NCI-H1436 (cell line): ENCODE measurements around the gene COL6A2.

Source experiments
- DNase-seq: peaks from one replicate; lab custom pipeline; 2025; lab: John Stamatoyannopoulos, UW

COL6A2 gene

DNA sequence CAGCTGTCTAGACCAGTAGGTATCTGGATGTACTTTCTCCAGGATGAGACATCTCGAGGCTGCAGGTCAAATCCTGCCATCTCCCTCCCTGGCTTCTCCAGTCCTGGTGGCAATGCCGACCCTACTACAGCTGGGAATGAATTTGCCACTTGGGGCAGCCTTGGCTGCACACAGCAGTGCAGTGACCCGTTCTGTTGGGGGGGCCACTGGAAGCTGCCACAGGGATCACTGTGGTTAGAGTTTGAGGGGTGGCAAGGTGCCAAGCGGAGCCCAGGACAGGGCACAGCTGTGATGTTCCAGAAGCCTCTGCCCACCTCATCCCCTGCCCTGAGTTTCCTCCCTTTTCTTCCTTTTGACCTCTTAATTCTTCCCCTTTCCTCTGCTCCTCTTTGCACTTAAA, 17.1 kb downstream of the COL6A2 start:
- no peak for DNase-seq

DNA sequence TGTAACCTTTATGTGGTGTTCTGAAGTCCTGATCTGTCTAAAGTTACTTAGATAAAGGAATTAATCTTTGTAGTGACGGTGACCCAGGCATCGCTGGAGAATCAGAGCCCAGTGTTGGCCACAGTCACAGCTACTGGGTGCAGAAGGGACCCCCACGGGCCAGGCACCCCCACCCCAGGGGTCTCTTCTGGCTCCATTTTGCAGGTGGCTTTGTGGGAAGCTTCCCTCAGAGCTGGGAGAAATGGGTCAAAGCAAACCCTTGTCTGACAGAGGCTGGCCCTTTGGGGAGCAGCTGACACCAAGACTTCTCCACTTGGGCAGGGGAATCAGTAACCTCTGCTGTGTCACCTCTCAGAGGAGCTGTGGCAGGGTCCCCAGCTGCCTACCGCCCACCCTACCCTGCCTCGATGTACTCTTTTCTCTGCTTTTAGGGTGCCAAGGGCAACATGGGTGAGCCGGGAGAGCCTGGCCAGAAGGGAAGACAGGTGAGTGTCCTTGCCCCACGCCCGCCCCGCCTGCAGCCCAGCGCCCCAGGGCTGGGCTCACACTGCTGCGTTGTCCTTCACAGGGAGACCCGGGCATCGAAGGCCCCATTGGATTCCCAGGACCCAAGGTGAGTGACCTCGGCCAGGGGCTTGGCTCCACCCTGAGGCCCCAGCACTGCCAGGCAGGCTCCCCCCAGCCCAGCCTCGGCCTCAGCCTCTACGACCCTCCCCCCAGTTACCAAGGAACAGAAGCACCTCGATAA, 17.7 kb downstream of the COL6A2 start:
- no peak for DNase-seq

DNA sequence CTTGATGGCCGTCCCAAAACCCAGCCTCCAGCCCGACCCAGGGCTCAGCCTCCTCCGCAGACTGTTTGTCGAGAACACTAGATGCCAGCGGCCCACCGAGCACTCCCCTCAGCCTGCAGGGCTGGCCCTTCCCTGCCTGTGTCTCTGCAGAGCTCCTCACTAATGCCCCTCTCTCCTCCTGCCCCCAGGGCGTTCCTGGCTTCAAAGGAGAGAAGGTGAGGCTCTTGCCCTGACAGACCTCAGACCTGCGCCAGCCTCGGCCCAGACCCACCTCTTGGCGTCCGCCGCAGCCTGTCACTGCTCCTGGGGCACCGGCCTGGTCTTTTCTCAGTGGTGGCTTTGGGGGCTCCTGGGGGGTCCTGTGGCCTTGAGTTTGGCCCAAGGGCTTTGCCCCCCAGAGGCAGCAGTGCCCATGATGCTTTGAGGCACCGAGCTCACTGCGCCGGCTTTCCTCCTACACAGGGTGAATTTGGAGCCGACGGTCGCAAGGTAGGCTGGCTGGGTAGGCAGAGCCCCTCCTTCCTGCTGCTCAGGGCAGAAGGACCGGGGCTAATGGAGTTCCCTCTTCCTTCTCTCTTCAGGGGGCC, 18.4 kb downstream of the COL6A2 start:
- DNase-seq: no peak

DNA sequence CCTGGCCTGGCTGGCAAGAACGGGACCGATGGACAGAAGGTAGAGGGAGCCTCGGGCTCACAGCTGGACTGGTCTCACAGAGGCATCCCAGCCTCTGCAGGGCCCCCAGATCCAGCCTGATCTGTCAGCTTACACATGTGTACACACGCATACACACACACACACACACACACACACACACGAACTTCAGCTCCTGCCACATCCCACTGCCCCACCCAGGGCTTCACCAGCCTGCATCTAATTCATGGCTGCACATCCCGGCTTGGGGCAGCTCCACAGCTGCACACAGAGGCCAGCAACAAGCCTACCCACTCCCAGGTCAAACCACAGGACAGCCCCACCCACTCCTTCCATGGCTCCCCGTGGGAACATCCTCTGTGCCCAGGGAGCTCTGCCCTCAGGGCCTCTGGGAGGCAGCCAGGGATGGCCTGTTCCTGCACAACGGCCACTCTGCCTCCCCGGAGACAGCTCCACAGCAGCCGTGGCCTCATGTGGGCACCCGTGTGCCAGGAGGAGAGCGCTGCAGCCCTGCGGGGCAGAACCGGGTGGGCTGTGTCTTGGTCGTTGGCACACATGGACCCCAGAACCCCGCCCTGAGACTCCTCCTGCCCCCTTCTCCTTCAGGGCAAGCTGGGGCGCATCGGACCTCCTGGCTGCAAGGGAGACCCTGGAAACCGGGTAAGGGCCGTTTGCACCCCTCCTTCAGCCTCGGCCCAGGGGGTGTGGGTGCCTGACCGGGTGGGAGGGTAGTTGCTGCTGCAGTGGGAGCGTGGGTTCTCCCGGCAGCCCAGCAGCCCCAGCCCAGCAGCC, 19.1 kb downstream of the COL6A2 start:
- DNase-seq: no peak

DNA sequence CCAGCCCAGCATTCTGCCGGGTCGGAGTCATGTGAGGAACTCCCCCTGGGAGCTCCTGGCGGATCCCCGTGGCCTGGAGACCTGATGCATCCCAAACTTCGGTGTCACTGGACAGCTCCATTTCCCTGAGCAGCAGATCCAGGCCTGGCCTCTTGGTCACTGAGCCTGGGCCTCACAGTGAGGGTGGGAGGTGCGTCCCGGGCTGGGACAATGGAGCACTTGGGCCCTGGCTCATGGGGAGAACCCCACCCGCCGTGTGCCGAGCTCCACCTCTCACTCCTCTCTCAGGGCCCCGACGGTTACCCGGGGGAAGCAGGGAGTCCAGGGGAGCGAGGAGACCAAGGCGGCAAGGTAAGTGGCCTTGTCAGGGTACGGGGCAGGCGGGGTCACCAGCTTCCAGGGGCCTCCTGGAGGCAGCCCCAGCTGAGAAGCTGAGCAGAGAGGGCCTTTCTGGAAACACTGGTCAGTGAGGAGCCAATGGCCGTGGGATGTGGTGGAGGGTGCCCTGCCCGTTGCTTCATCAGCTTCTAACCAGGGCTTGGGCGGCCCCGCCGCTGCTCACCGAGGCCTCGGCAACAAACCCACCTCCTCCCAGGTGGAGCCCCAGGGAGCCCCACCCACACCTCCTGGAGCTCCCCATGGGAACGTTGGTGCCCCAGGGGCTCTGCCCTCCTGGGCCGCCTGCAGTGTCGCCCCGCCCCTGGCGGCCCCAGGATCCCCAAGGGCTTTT, 19.8 kb downstream of the COL6A2 start:
- DNase-seq: no peak

DNA sequence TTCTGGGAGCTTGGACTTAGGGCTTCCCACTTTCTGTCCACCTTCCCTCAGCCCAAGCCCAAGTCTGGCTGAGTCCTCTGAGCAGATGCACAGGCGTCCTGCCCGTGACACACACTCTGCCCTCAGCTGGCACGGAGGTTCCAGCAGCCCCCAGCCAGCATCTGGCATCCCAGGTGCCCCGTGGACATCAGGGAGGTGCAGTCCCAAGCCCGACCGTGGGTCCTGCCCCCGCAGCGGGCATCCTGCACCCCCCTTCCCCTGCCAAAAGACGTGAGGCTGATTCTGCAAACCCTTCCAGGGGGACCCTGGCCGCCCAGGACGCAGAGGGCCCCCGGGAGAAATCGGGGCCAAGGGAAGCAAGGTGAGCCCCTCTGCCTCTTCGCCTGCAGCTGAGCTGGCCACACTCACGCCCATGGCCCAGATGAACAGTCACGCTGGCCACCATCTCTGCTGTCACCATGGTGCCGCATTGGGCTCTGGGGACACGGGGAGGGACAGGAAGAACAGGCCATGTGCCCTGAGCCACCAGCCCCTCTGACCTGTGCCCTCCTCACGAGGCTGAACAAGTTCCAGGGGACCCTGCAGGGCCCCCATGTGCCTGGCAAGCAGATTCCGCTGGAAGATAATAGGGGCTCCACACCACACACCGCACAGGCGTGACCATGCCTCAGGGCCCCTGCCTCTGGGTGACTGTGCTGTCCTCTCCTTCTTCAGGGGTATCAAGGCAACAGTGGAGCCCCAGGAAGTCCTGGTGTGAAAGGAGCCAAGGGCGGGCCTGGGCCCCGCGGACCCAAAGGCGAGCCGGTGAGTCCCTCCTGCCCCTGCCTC, 20.6 kb downstream of the COL6A2 start:
- no peak for DNase-seq

DNA sequence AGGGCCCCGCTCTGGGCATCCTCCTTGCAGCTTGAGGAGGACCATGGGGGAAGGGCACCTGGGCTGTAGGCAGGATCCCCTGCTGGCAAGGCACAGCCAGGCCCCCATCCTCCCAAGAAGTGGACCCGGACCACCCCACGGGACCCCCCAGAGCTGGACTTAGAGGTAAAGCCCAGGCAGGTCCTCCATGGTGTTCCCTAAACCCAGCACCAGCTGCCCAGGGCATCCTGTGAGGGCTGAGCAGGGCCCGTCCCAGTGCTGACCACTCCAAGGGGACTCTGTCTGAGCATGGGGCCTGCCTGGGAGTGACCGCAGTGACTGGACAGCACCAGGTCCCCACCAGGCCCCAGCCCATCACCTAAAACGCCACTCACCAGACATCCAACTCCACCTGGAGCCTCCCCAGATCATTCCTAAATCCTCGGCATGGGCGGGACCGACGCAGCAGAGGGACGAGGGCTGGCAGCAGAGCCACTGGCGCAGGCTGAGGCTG, 21.3 kb downstream of the COL6A2 start:
- no peak for DNase-seq

DNA sequence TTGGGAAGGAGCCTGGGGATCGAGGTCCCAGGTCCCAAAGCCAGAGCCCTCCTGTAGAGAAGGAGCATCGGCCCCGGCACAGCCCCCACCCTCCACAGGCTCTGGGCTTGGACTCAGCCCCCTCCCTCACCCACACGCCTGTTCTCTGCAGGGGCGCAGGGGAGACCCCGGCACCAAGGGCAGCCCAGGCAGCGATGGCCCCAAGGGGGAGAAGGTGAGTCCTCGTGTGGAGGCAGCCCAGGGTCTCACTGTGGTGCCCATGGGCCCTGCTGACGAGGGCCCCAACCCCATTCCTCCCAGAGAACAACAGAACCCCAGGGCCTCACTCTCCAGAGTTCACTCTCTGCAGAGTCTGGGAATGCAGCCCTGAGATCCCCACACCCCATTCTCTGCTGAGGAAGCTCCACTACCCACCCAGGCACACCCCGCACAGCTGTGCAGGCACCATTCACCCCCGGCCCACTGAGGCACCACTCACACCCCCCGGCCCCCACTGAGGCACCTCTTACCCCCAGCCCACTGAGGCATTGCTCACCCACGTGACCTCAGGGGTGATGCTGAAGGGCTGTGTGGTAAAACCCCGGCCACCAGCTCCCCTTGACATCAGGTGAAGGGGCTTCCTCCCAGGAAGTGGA, 21.8 kb downstream of the COL6A2 start:
- no peak for DNase-seq

DNA sequence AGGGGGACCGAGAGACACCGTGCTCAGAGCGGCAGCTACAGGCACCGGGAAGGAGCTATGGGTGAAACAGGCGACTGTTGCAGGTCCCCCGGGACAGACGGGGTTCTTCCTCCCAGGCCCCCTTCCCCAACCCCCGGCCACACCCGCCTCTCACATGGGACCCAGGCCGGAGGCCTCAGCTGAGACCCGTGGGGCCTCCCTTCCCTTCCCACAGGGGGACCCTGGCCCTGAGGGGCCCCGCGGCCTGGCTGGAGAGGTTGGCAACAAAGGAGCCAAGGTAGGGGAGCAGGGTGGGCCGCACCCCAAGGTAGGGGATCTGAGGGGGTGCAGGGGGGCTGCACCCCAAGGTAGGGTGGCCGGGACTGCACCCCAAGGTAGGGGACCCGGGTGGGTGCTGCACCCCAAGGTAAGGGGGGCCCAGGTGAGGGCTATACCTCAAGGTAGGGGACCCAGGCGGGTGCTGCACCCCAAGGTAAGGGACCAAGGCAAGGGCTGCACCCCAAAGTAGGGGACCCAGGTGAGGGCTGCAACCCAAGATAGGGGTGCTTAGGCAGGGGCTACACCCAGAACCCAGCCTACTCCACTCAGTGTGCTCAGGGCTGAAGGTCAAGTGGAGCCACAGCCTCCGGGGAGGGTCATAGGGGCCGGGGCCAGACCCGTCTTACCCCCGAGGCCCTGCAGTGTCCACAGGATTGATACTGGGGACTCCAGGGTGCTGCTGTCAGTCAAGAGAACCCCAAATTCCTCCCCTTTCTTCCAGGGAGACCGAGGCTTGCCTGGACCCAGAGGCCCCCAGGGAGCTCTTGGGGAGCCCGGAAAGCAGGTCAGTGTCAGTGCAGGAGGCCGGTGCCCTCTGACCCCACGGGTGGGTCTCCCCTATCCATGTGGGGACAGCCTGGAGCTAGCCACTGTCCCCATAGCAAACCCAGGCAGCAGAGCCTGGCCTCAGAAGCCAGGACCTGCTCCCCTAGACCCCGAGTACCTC, 22.7 kb downstream of the COL6A2 start:
- DNase-seq: no peak

DNA sequence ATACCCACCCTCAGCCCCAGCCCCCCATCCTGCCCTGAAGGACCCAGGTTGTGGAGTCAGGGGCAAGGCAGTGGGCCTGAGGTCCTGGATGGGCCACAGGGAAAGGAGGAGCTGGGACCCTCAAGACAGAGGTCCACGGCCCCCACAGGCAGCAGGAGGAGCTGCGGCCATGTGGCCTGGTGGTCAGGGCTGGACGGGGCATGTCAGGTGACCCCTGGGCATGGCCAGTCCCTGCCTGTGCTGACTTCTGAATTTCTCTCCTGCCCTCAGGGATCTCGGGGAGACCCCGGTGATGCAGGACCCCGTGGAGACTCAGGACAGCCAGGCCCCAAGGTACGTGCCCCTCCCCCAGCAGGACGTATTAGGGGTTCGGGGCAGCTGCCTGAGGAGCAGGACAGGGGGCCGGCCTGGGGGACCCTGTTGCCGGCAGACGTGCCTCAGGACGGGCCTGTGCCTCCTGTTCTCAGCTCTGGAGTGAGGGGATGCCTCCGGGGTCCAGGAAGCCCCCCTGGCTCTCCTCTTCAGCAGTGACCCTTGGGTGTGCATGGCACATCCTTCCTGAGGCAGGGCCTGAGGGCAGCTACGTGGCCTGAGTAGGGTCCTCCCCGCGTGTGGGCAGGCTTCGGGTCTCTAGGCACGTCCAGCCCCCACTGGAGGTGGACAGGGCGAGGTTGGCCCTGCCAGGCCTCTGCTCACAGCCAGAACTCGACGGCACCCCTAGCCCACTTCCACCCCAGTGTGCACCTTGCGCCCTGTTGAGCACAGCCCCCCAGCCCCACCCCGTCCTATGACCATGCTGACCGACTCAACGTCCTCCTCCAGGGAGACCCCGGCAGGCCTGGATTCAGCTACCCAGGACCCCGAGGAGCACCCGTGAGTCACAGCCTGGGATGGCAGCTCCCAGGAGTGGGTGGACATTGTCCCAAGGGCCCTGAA, 23.6 kb downstream of the COL6A2 start:
- DNase-seq: no peak

DNA sequence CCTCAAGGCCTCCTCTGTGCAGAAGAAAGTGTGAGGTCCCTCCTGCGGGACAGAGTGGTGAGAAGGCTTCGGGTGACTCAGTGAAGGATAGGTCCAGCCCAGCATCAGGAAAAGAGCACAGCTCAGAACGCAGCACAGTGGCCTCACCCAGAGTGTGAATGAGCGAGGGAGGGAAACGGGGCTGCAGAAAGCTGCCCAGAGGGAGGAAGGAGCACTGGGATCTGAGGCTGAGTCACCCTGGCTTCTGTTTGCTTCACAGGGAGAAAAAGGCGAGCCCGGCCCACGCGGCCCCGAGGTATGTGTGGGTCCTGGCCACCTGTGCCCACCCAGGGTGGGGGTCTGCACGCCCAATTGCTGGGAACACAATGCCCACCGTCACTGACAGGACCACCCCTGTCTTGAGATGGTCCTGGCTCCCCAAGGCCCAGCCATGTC, 24.3 kb downstream of the COL6A2 start:
- DNase-seq: no peak

DNA sequence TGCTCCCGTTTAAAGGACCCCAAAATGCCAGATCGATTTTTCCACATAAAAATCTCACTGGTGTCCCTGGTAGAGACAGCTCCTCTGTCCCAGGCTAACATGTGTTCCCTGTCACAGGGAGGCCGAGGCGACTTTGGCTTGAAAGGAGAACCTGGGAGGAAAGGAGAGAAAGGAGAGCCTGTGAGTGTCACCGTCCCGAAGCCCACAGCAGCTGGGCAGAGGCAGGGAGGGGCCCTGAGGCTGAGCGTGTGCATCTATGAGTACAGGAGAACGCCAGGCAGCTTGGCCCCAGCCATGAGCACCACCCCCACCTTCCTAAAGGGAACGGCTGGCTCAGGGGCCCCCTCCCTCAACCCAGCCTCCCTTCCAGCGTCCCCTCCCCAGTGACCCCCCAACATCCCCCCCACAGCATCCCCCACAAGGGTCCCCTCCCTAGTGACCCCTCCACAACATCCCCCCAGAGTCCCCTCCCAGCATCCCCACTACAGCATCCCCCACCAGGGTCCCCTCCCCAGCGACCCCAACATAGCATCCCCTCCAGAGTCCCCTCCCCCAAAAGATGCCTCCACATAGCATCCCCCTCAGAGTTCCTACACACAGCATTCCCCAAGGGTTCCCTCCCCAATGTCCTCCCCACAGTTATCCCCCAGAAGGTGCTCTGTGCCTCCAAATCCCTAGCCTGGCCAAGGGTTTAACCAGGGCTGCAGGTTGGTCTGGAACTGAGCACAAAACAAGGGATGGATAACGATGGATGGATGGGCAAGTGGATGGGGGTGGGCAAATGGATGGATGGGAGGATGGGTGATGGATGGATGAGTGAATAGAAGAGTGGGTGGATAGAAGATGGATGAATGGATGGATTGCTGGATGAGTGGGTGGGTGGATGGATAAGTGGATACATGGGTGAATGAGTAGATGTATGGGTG, 25.1 kb downstream of the COL6A2 start:
- DNase-seq: no peak

DNA sequence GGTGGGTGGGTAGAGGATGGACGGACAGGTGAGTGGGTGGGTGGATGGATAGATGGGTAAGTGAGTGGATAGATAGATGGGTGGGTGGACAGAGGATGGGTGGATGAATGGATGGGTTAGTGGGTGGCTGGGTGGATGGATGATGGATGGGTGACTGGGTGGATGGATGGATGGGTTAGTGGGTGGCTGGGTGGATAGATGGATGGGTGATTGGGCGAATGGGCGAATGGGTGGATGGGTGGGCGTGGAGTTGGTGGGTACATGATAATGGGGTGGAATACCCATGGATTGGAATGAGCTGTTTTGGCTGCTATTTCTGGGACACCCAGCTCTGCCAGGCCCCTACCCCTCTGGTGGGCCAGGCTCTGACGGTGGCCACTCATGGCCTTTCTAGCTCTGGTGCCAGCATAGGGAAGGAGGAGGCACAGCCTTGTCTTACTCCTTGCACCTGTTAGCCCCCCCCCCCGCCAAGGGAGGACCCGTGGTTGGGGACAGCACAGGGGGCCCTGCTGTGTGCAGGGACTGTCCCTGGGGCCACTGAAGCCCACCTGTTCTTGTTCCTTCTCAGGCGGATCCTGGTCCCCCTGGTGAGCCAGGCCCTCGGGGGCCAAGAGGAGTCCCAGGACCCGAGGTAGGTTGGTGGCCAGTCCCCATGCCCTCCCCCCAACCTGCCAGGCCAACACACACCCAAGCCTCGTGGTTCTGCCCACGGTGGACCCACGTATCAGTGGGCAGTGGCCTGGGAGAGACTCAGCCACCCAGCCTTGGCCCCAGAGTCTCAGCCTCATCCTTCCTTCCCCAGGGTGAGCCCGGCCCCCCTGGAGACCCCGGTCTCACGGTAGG, 26.4 kb downstream of the COL6A2 start:
- no peak for DNase-seq

DNA sequence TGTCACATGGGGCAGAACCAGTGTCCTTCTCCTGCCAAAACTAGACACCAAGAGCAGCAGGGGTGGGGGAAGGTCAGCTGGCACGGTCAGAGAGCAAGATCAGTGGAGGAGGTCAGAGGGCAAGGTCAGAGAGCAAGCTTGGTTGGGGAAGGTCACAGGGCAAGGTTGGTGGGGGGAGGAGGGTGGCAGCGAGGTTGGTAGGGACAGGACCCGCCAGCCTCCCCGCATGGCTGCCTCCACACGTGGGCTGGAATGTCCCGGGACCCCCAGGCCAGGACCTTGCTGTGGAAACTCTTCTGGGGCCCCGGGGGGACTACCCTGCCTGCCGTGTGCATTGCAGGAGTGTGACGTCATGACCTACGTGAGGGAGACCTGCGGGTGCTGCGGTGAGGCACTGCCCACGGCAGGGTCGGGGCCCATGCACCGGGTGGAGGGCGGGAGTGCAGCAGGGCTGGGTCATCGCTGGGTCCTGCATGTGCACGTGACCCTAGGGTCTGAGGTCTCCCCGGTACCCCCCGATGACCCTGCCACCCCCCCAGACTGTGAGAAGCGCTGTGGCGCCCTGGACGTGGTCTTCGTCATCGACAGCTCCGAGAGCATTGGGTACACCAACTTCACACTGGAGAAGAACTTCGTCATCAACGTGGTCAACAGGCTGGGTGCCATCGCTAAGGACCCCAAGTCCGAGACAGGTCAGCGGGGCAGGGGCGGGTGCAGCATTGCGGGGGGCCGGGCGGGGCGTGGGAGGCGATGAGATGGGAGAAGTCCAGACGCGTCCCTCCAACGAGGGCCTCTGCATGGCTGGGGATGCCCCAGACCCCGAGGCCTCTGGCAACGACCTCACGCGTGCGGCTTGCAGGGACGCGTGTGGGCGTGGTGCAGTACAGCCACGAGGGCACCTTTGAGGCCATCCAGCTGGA, 27.3 kb downstream of the COL6A2 start:
- DNase-seq: no peak

DNA sequence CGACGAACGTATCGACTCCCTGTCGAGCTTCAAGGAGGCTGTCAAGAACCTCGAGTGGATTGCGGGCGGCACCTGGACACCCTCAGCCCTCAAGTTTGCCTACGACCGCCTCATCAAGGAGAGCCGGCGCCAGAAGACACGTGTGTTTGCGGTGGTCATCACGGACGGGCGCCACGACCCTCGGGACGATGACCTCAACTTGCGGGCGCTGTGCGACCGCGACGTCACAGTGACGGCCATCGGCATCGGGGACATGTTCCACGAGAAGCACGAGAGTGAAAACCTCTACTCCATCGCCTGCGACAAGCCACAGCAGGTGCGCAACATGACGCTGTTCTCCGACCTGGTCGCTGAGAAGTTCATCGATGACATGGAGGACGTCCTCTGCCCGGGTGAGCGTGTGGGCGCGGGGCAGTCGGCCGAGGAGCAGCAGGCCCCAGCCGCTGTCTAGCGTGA, 28.0 kb downstream of the COL6A2 start:
- DNase-seq: no peak
